K562 (cell line): ENCODE measurements around the gene CACNA1E.

ENCODE experiments used
- CBX5 ChIP-seq: IDR thresholded peaks from 2 replicates; pipeline ENCODE4 v1.6.1; 2014; ENCODE audit warnings: low read depth, borderline replicate concordance
- CEBPB ChIP-seq: fragments of 450-650 bp; IDR thresholded peaks from 2 replicates; pipeline ENCODE4 v1.6.1; 2016; ENCODE audit warnings: missing genetic modification characterization, missing compliant biosample characterization
- EZH2 ChIP-seq: IDR thresholded peaks from 2 replicates; pipeline ENCODE4 v1.6.1; 2012; ENCODE audit warnings: low read depth, mild to moderate bottlenecking, inconsistent platforms, low read length, borderline replicate concordance
- HDAC2 ChIP-seq: fragments of 450-650 bp; IDR thresholded peaks from 2 replicates; pipeline ENCODE4 v1.6.1; 2016; ENCODE audit warnings: mild to moderate bottlenecking
- JUND ChIP-seq, 2 experiments: IDR thresholded peaks; 2 replicates in 1 of 2; 3 replicates in 1 of 2; pipeline ENCODE4 v1.6.1; 2011; ENCODE audit warnings: borderline replicate concordance in 2 of 2, low read depth in 2 of 2, low read length in 2 of 2, improper control_type of control experiment in 1 of 2, missing biosample characterization in 1 of 2, missing genetic modification characterization in 1 of 2, missing genetic modification reagents in 1 of 2
- PKNOX1 ChIP-seq: fragments of 450-650 bp; IDR thresholded peaks from 2 replicates; pipeline ENCODE4 v1.6.1; 2016
- ZBTB1 ChIP-seq: sonication (generic); formaldehyde crosslinking; IDR thresholded peaks from 2 replicates; pipeline ENCODE4 v1.8.1; 2023; ENCODE audit warnings: missing genetic modification reagents, low read depth, mild to moderate bottlenecking, borderline replicate concordance
- ZC3H11A ChIP-seq: IDR thresholded peaks from 2 replicates; pipeline ENCODE4 v1.6.1; 2012; ENCODE audit warnings: low read depth, low read length, improper control_type of control experiment
- ZKSCAN8 ChIP-seq: fragments of 200-800 bp; sonication (Bioruptor generic); IDR thresholded peaks from 2 replicates; pipeline ENCODE4 v1.6.1; 2016; ENCODE audit warnings: missing genetic modification characterization, missing compliant biosample characterization
- ZNF282 ChIP-seq: sonication (generic); formaldehyde crosslinking; IDR thresholded peaks from 2 replicates; pipeline ENCODE4 v1.8.1; 2023; ENCODE audit warnings: missing genetic modification reagents
- ZNF766 ChIP-seq: fragments of 200-800 bp; sonication (Bioruptor generic); conservative IDR thresholded peaks from 2 replicates; pipeline ENCODE4 v1.6.1; 2016; ENCODE audit warnings: missing genetic modification characterization, missing compliant biosample characterization
- TF ChIP-seq, protein P1 (sequence below), 3 experiments: IDR thresholded peaks in 2 of 3; conservative IDR thresholded peaks in 1 of 3; 2 replicates each; pipeline ENCODE4 v1.5.1; 2011 to 2012; ENCODE audit warnings: low read length in 3 of 3, mild to moderate bottlenecking in 3 of 3, control low read depth in 2 of 3, improper control_type of control experiment in 1 of 3, inconsistent platforms in 1 of 3, low read depth in 1 of 3, mixed read lengths in 1 of 3, moderate library complexity in 1 of 3; ENCODE audit not compliant: insufficient read depth in 2 of 3

DNA sequence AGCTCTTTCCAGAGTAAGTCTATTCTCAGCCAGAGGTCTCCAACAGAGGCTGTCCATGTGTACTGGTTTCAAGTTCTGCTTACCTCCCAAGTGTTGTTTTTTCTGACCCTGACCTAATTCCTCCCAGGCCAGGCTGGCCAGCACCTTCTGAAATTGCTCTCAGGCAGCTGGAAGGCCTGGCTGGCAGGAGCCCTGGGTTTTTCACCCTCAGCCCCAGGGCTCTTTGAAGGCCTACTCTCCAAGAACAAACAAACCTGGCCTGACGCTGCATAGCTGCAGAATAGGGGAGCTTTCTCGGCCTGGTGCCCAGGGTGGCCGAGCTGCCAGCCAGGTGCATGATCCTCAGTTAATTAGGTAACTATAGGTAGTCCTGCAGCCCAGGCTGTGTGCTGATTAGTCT lies 147.5 kb downstream of the CACNA1E start:
- no peak for TF ChIP-seq ZNF766 (CRISPR knock-in tag)
- no peak for TF ChIP-seq CBX5
- TF ChIP-seq PKNOX1: no peak
- TF ChIP-seq ZKSCAN8 (CRISPR knock-in tag): no peak
- TF ChIP-seq EZH2: no peak
- TF ChIP-seq ZBTB1: no peak
- TF ChIP-seq ZNF282: no peak
- no peak for TF ChIP-seq CEBPB (tag)
- TF ChIP-seq ZC3H11A: no peak
- TF ChIP-seq HDAC2: no peak
- TF ChIP-seq, protein P1, sequence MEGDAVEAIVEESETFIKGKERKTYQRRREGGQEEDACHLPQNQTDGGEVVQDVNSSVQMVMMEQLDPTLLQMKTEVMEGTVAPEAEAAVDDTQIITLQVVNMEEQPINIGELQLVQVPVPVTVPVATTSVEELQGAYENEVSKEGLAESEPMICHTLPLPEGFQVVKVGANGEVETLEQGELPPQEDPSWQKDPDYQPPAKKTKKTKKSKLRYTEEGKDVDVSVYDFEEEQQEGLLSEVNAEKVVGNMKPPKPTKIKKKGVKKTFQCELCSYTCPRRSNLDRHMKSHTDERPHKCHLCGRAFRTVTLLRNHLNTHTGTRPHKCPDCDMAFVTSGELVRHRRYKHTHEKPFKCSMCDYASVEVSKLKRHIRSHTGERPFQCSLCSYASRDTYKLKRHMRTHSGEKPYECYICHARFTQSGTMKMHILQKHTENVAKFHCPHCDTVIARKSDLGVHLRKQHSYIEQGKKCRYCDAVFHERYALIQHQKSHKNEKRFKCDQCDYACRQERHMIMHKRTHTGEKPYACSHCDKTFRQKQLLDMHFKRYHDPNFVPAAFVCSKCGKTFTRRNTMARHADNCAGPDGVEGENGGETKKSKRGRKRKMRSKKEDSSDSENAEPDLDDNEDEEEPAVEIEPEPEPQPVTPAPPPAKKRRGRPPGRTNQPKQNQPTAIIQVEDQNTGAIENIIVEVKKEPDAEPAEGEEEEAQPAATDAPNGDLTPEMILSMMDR (IDR thresholded peaks at IDR 0.05 in 2 of 3, conservative IDR thresholded peaks at IDR 0.05 in 1 of 3; ENCODE audit: insufficient read depth in 2 of 3, low read depth in 1 of 3, low read length in 3 of 3): no peak
- no peak for TF ChIP-seq JUND (IDR thresholded peaks at IDR 0.05; ENCODE audit: borderline replicate concordance, low read depth, low read length)
- TF ChIP-seq JUND (tag; IDR thresholded peaks at IDR 0.05; ENCODE audit: borderline replicate concordance, low read depth, low read length): no peak
